SU-DHL-6 (cell line): ENCODE results near the gene PTDSS2.

Source experiments
- CTCF ChIP-seq: fragments of 200-600 bp; sonication (generic); IDR thresholded peaks from one replicate; pipeline ENCODE4 v1.5.1; 2017; ENCODE audit warnings: antibody characterized with exemption, mild to moderate bottlenecking, low read length, moderate library complexity; ENCODE audit not compliant: insufficient read depth, poor library complexity, severe bottlenecking
- EZH2phosphoT487 ChIP-seq: fragments of 200-600 bp; sonication (generic), shearing (Covaris generic); conservative IDR thresholded peaks from 2 replicates; pipeline ENCODE4 v1.6.1; 2018; ENCODE audit warnings: mild to moderate bottlenecking, antibody characterized with exemption, low read length, moderate library complexity, mixed read lengths

- TF ChIP-seq CTCF, result no peak
- no peak for TF ChIP-seq EZH2phosphoT487
These were observed 29.2 kb downstream of the PTDSS2 start for GRCh38 chr11:479311-479710.
